ENCODE data around the gene PREP.

PREP gene

GRCh38 chr6:105304366-105304765, 98.5 kb downstream of the PREP start:
- Histone ChIP-seq H3K27ac (ENCODE audit: low read depth, low read length) (no peak overlapping the region), H3K4me3 (ENCODE audit: low read length) (no peak overlapping the region), H3K9me3 (ENCODE audit: control insufficient read depth, insufficient read depth, low read length) (no peaks in the 10 kb centered on the region), H3F3A (ENCODE audit: control insufficient read depth, insufficient read depth) (no peaks in the 10 kb centered on the region), H3K4me2 (ENCODE audit: low read length) (no peak overlapping the region), H3K36me3 (ENCODE audit: control insufficient read depth, low read length) (no peaks in the 10 kb centered on the region; the same call in 1 of the 2 replicates), H3K79me2 (ENCODE audit: control insufficient read depth, low read length) (no peaks in the 10 kb centered on the region), H3K9me2 (replicated peaks; ENCODE audit: control insufficient read depth, low read length) (no peaks in the 10 kb centered on the region), H3K4me1 (ENCODE audit: control insufficient read depth, low read length) (no peaks in the 10 kb centered on the region), H3K27me3 (ENCODE audit: control insufficient read depth, low read length) (no peaks in the 10 kb centered on the region), H4K20me1 (ENCODE audit: control insufficient read depth, insufficient read depth, low read depth, low read length) (no peaks in the 10 kb centered on the region)
- TF ChIP-seq EZH2phosphoT487 (IDR thresholded peaks at IDR 0.05; ENCODE audit: borderline replicate concordance, low read length): no peak
- no peak for TF ChIP-seq CTCF (IDR thresholded peaks at IDR 0.05; ENCODE audit: low read depth, low read length, poor library complexity, severe bottlenecking)

DNA sequence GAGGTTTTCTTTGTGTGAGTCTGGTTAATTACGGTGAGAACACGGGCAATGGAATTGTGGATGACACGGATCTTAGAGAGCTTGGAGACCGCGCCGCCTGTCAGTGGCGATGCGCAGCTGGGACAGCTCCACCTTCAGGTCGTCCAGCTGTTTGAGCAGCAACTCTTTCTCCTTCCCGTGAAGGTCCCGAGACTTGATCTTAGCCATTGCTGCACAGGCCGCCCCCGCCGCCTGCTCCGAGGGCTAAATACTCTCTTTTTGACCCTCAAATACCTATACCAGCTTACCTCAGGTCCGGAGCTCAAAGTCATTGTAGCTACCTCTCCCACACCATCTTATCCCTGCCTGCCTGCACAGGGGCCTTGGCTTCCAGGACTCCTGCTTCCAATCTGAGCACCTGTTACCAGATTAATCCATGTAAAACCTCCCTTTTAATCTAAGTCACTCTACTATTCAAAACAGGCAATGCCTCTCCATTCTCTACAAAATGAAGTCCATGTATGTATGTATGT, 100.2 kb downstream of the PREP start:
- H3K27me3 ChIP-seq (ENCODE audit: control insufficient read depth, low read length): no peaks in the 10 kb centered on the region
- no peak overlapping the region for H3K4me2 ChIP-seq (ENCODE audit: low read length)
- no peaks in the 10 kb centered on the region; the same call in 1 of the 2 replicates for H3K9me2 ChIP-seq (replicated peaks; ENCODE audit: control insufficient read depth, low read length)
- TF ChIP-seq EZH2phosphoT487 (IDR thresholded peaks at IDR 0.05; ENCODE audit: borderline replicate concordance, low read length) (no peak), CTCF (IDR thresholded peaks at IDR 0.05; ENCODE audit: low read depth, low read length, poor library complexity, severe bottlenecking) (no peak)
- no peaks in the 10 kb centered on the region for H3F3A ChIP-seq (ENCODE audit: control insufficient read depth, insufficient read depth)
- H3K36me3 ChIP-seq (ENCODE audit: control insufficient read depth, low read length): no peaks in the 10 kb centered on the region; the same call in 1 of the 2 replicates
- no peak overlapping the region for H3K4me3 ChIP-seq (ENCODE audit: low read length)
- no peaks in the 10 kb centered on the region for H3K79me2 ChIP-seq (ENCODE audit: control insufficient read depth, low read length)
- no peak overlapping the region for H3K27ac ChIP-seq (ENCODE audit: low read depth, low read length)
- H3K9me3 ChIP-seq (ENCODE audit: control insufficient read depth, insufficient read depth, low read length): no peaks in the 10 kb centered on the region
- no peaks in the 10 kb centered on the region for H3K4me1 ChIP-seq (ENCODE audit: control insufficient read depth, low read length)
- H4K20me1 ChIP-seq (ENCODE audit: control insufficient read depth, insufficient read depth, low read depth, low read length): no peaks in the 10 kb centered on the region

GRCh38 chr6:105301756-105302616, 100.9 kb downstream of the PREP start:
- no peaks in the 10 kb centered on the region for H3K9me3 ChIP-seq (ENCODE audit: control insufficient read depth, insufficient read depth, low read length)
- no peak overlapping the region for H3K4me2 ChIP-seq (ENCODE audit: low read length)
- H3K27ac ChIP-seq (ENCODE audit: low read depth, low read length): no peak overlapping the region
- H3K4me3 ChIP-seq (ENCODE audit: low read length): no peak overlapping the region
- TF ChIP-seq EZH2phosphoT487 (IDR thresholded peaks at IDR 0.05; ENCODE audit: borderline replicate concordance, low read length) (no peak), CTCF (IDR thresholded peaks at IDR 0.05; ENCODE audit: low read depth, low read length, poor library complexity, severe bottlenecking) (no peak)
- no peaks in the 10 kb centered on the region for H3K27me3 ChIP-seq (ENCODE audit: control insufficient read depth, low read length)
- H3K36me3 ChIP-seq (ENCODE audit: control insufficient read depth, low read length): no peaks in the 10 kb centered on the region; the same call in 1 of the 2 replicates
- no peaks in the 10 kb centered on the region for H4K20me1 ChIP-seq (ENCODE audit: control insufficient read depth, insufficient read depth, low read depth, low read length)
- no peaks in the 10 kb centered on the region; the same call in 1 of the 2 replicates for H3K9me2 ChIP-seq (replicated peaks; ENCODE audit: control insufficient read depth, low read length)
- no peaks in the 10 kb centered on the region for H3F3A ChIP-seq (ENCODE audit: control insufficient read depth, insufficient read depth)
- H3K79me2 ChIP-seq (ENCODE audit: control insufficient read depth, low read length): no peaks in the 10 kb centered on the region
- no peaks in the 10 kb centered on the region for H3K4me1 ChIP-seq (ENCODE audit: control insufficient read depth, low read length)

Measured in DOHH2 (cell line).